ENCODE results near the gene TXN2. TPM values are rescaled to one million over a fixed set of nuclear protein-coding genes. Genes with fewer than 3 reads are reported as not detected.
A peak's percentile ranks its signal among the peaks of the same experiment; 100 is the strongest.
"Not testable (repeated sequence)": the region's sequence is repeated elsewhere in the genome, so short reads cannot be mapped to it uniquely, and the experiment has no call there.

TXN2 gene
- total RNA-seq, 1 experiment from 2014 or later = 26.9 TPM

GRCh38 chr22:36463783-36464184 is 17.7 kb downstream of the TXN2 start:
- in situ Hi-C loops (cut with HindIII; ENCODE audit: low pct_unique_long_range_greater_than_20kb, low sequenced_read_pairs) = no loop called here
- DNase-seq (ENCODE audit: low read depth, low spot score) = no peak

GRCh38 chr22:36461665-36462649 is 19.5 kb downstream of the TXN2 start:
- DNase-seq (ENCODE audit: low read depth, low spot score) = no peak
- in situ Hi-C loops (cut with HindIII; ENCODE audit: low pct_unique_long_range_greater_than_20kb, low sequenced_read_pairs) = no loop called here

DNA sequence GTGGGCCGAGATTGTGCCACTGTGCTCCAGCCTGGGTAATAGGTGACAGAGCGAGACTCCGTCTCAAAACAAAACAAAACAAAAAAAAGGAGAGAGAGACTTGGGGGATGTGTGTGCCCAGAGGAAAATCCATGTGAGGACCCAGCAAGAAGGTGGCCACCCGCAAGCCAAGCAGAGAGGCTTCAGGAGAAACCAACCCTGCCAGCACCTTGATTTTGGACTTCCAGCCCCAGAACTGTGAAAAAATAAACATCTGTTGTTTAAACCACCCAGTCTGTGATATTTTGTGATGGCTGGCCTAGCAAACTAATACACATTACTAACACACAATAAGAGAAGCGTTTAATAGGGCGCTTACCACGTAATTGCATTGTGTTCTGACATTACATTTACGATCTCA is 21.2 kb downstream of the TXN2 start:
- DNase-seq (ENCODE audit: low read depth, low spot score) = no peak
- in situ Hi-C loops (cut with HindIII; ENCODE audit: low pct_unique_long_range_greater_than_20kb, low sequenced_read_pairs) = no loop called here

GRCh38 chr22:36457688-36458450 is 23.6 kb downstream of the TXN2 start:
- no peak for DNase-seq (ENCODE audit: low read depth, low spot score)
- in situ Hi-C loops (cut with HindIII; ENCODE audit: low pct_unique_long_range_greater_than_20kb, low sequenced_read_pairs) = no loop called here

DNA sequence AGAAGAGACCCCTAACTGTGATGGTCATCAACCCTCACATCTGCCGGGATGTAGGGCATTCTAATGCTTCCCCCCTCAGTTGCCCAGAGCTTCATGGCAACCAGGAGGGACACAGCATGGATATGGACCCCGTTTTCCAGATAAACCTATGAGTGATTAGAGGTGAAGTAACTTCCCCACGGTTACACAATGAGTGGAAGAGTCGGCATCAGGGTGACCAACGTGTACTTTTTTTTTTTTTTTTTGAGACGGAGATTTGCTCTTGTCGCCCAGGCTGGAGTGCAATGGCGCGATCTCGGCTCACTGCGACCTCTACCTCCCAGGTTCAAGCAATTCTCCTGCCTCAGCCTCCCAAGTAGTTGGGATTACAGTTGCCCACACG is 25.0 kb downstream of the TXN2 start:
- DNase-seq (ENCODE audit: low read depth, low spot score) = no peak
- in situ Hi-C loops (cut with HindIII; ENCODE audit: low pct_unique_long_range_greater_than_20kb, low sequenced_read_pairs) = no loop called here

- DNase-seq (ENCODE audit: low read depth, low spot score) = no peak
- in situ Hi-C loops (cut with HindIII; ENCODE audit: low pct_unique_long_range_greater_than_20kb, low sequenced_read_pairs) = no loop called here
Measured at GRCh38 chr22:36455571-36456463, 25.6 kb downstream of the TXN2 start.

GRCh38 chr22:36454916-36455570 is 26.4 kb downstream of the TXN2 start:
- in situ Hi-C loops (cut with HindIII; ENCODE audit: low pct_unique_long_range_greater_than_20kb, low sequenced_read_pairs) = no loop called here
- peak; percentile 78 for DNase-seq (ENCODE audit: low read depth, low spot score)

- DNase-seq (ENCODE audit: low read depth, low spot score) = no peak
- in situ Hi-C loops (cut with HindIII; ENCODE audit: low pct_unique_long_range_greater_than_20kb, low sequenced_read_pairs) = no loop called here
Measured at GRCh38 chr22:36453855-36454378, 27.5 kb downstream of the TXN2 start.

GRCh38 chr22:36452978-36453607 is 28.3 kb downstream of the TXN2 start:
- in situ Hi-C loops (cut with HindIII; ENCODE audit: low pct_unique_long_range_greater_than_20kb, low sequenced_read_pairs); DNase-seq (ENCODE audit: low read depth, low spot score): not testable (repeated sequence)

DNA sequence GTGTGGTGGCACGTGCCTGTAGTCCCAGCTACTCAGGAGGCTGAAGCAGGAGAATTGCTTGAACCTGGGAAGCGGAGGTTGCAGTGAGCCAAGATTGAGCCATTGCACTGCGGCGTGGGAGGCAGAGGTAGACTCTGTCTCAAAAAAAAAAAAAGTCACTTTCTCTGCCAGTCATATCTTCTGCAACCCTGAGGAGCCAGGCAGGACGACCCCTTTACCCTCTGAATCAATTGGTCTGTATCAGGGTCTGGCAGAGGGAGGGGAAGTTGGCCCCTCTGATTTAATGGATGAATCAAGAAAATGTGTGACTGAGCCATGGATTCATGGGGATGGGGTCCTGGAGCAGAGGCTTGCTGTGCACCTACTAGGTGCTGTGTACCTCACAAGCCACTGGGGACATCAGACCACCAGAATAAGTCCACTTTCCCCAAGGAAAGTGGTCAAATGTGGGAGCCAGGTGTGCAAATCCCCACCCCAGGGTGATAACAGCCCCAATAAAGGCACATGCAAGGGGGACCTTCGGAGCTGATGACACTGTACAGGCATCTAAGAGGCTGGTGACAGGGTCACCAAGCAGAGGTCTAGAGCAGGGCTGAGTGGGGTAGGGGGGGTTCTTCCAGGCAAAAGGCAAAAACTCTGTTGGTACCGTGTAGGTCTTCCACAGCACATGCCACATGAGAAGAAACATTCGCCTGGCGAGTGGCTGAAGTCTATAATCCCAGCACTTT is 29.0 kb downstream of the TXN2 start:
- in situ Hi-C loops (cut with HindIII; ENCODE audit: low pct_unique_long_range_greater_than_20kb, low sequenced_read_pairs) = no loop called here
- no peak for DNase-seq (ENCODE audit: low read depth, low spot score)

DNA sequence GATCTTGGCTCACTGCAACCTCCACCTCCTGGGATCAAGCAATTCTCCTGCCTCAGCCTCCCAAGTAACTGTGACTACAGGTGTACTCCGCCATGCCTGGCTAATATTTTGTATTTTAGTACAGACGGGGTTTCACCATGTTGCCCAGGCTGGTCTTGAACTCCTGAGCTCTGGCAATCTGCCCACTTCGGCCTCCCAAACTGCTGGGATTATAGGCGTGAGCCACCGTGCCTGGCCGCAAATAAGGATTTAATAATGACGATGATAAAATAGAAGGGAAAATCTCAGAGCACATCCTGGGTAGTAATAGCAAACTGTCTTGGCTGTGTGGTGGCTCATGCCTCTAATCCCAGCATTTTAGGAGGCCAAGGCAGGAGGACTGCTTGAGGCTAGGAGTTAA is 30.5 kb downstream of the TXN2 start:
- in situ Hi-C loops (cut with HindIII; ENCODE audit: low pct_unique_long_range_greater_than_20kb, low sequenced_read_pairs); DNase-seq (ENCODE audit: low read depth, low spot score): not testable (repeated sequence)

DNA sequence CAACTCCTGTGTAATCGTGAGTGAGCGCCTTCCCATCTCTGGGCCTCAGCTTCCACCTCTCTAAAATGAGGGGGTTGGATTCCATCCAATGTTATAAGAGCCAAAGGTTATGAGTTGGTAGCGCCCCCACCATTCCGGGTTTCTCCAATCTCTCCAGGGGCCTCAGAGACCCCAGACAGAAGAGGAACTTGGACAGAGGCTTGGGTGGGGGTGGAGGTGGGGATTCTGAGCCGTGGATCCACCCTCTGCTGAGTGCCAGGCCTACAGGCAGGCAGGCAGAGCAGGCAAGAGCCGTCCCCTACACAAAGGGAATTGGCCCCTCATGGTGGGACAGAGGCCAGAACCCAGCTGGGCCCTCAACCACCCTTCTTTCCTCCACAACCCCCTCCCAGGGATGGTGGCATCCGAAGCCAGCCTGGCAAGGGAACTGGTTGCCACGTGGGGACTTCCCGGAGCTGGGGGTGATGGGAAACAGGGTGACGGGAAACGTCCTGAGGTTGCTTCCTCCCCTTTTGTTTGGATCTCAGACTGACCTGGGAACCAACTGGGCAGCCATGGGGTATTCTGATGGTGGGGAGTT is 31.8 kb downstream of the TXN2 start:
- no peak for DNase-seq (ENCODE audit: low read depth, low spot score)

DNA sequence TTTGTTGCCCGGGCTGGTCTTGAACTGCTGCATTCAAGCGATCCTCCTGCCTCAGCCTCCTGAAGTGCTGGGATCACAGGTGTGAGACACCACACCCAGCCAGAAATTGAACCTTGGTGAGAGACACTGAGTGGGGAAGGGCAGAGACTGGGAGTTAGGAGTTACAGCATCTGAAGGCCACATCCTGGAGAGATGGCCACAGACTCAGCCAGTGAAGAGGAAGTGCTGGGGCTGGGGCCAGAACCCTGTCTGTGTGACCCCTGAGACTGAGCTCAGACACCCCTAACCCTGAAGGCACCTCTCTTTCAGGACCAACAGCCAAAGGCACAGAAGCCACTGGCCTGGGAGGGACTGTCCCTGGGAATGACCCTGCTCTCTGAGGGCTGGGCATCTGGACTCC is 33.8 kb downstream of the TXN2 start:
- no peak for DNase-seq (ENCODE audit: low read depth, low spot score)
- in situ Hi-C loops (cut with HindIII; ENCODE audit: low pct_unique_long_range_greater_than_20kb, low sequenced_read_pairs) = no loop called here

More for the DNA sequence above, 31.8 kb downstream of the TXN2 start:
- in situ Hi-C loops (cut with HindIII; ENCODE audit: low pct_unique_long_range_greater_than_20kb, low sequenced_read_pairs) = no loop called here

DNA sequence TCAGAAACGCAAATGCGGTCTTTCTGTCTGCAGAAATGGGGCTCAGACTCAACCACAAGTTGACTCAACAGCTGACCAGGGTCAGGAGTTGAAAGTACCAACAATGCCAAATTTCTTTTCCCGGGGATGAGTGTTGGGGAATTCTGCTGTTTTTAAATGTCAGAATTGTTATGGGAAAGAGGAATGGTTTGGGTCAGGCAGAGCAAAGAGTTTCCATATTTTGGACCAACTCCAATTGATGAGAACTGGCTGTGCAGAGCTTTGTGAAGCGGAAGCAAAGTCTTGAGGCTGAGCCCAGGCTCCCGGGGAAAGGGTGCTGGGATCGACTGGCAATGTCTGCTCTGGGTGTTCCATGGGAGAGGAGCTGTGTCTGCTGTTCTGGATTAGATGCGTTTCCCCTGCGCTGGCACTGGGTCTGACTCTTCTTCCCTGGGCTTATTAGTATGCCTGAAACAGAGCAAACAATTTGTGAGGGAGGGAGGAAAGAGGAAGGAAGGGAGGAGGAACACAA is 36.2 kb downstream of the TXN2 start:
- peak; percentile 72 for DNase-seq (ENCODE audit: low read depth, low spot score)
- in situ Hi-C loops (cut with HindIII; ENCODE audit: low pct_unique_long_range_greater_than_20kb, low sequenced_read_pairs) = no loop called here

- in situ Hi-C loops (cut with HindIII; ENCODE audit: low pct_unique_long_range_greater_than_20kb, low sequenced_read_pairs) = no loop called here
- DNase-seq (ENCODE audit: low read depth, low spot score) = no peak
Measured at GRCh38 chr22:36443198-36443770, 38.2 kb downstream of the TXN2 start.
